Measurements from ENCODE around the gene KANK4. TPM values are rescaled to one million over a fixed set of nuclear protein-coding genes. Genes with fewer than 3 reads are reported as not detected.

Gene KANK4
- total RNA-seq, 1 donor = under 0.01 TPM

- Histone ChIP-seq H3K4me1 (ENCODE audit: insufficient read depth, low read length) (no peaks in the 10 kb centered on the region), H3K36me3 (ENCODE audit: insufficient read depth, low read length) (no peaks in the 10 kb centered on the region), H3K9me3 (ENCODE audit: low read depth, low read length) (no peaks in the 10 kb centered on the region), H2AFZ (ENCODE audit: low read length) (no peak overlapping the region), H3K27me3 (ENCODE audit: insufficient read depth, low read length) (peaks cover 33% of the 10 kb centered on the region), H4K20me1 (ENCODE audit: insufficient read depth, low read length) (no peaks in the 10 kb centered on the region), H3K79me2 (ENCODE audit: insufficient read depth, low read length) (no peaks in the 10 kb centered on the region), H3K4me3 (ENCODE audit: insufficient read depth, low read length) (no peak overlapping the region), H3K27ac (ENCODE audit: low read depth, low read length) (no peak overlapping the region), H3K4me2 (ENCODE audit: insufficient read depth, low read length) (no peak overlapping the region)
- TF ChIP-seq CTCF (IDR thresholded peaks at IDR 0.05; ENCODE audit: extremely low read depth, low read depth, low read length) = no peak
- DNase-seq (ENCODE audit: insufficient read length, low spot score, missing footprints) = no peak
These were observed 3.8 kb downstream of the KANK4 start for GRCh38 chr1:62315387-62315786.

DNA sequence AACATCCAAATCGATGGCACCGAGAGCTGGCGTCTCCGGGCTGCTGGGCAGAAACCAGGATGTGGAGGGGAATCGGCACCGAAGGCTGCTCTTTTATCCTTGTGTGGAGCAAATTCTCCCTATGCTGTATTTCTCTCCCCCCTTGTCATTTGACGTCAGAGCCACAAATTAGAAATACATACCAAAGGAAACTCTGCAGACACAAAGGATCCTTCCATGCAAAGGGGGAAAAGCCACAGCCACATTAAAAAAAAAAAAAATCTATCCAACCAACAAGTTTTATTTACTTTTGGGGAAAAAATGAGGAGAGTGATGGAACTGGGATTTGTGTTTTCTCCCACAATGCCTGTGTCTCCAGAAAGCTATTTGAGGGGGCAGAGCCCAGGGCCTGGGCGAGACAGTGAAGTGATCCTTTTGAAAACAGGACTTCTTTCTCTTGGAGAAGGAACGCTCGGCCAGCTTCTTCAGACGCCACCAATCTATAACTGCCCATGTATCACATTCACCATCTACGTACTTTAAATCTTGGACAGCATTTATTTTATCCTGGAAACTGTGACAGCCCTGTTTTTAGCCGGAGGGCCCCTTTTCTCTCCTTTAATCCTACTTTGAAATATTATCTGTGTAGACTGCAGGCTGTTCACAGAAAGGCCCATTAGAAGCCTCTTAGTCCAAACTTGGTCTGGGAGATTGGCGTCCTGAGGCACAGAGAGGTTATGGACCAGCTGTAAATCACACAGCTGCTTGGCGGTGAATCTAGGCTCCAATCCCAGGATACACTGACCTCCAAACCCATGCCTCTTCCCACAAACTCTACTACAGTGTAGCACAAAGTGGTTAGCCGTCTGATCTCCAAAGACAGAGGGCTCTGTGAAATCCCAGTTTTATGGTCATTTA lies 4.5 kb downstream of the KANK4 start:
- no peaks in the 10 kb centered on the region for H3K4me1 ChIP-seq (ENCODE audit: insufficient read depth, low read length)
- H3K9me3 ChIP-seq (ENCODE audit: low read depth, low read length) = no peaks in the 10 kb centered on the region
- no peak overlapping the region for H3K27ac ChIP-seq (ENCODE audit: low read depth, low read length)
- H2AFZ ChIP-seq (ENCODE audit: low read length) = no peak overlapping the region
- no peak for DNase-seq (ENCODE audit: insufficient read length, low spot score, missing footprints)
- peaks cover 28% of the 10 kb centered on the region for H3K27me3 ChIP-seq (ENCODE audit: insufficient read depth, low read length)
- no peaks in the 10 kb centered on the region for H3K79me2 ChIP-seq (ENCODE audit: insufficient read depth, low read length)
- H3K36me3 ChIP-seq (ENCODE audit: insufficient read depth, low read length) = no peaks in the 10 kb centered on the region
- no peak overlapping the region for H3K4me2 ChIP-seq (ENCODE audit: insufficient read depth, low read length)
- no peak overlapping the region for H3K4me3 ChIP-seq (ENCODE audit: insufficient read depth, low read length)
- no peak for TF ChIP-seq CTCF (IDR thresholded peaks at IDR 0.05; ENCODE audit: extremely low read depth, low read depth, low read length)
- no peaks in the 10 kb centered on the region for H4K20me1 ChIP-seq (ENCODE audit: insufficient read depth, low read length)

GRCh38 chr1:62312698-62313097 lies 6.5 kb downstream of the KANK4 start:
- no peak for DNase-seq (ENCODE audit: insufficient read length, low spot score, missing footprints)
- Histone ChIP-seq H3K27ac (ENCODE audit: low read depth, low read length) (no peak overlapping the region), H3K36me3 (ENCODE audit: insufficient read depth, low read length) (no peaks in the 10 kb centered on the region), H3K4me3 (ENCODE audit: insufficient read depth, low read length) (no peak overlapping the region), H2AFZ (ENCODE audit: low read length) (no peak overlapping the region), H3K4me1 (ENCODE audit: insufficient read depth, low read length) (no peaks in the 10 kb centered on the region), H4K20me1 (ENCODE audit: insufficient read depth, low read length) (no peaks in the 10 kb centered on the region), H3K27me3 (ENCODE audit: insufficient read depth, low read length) (peaks cover 10% of the 10 kb centered on the region), H3K79me2 (ENCODE audit: insufficient read depth, low read length) (no peaks in the 10 kb centered on the region), H3K4me2 (ENCODE audit: insufficient read depth, low read length) (no peak overlapping the region), H3K9me3 (ENCODE audit: low read depth, low read length) (no peaks in the 10 kb centered on the region)
- TF ChIP-seq CTCF (IDR thresholded peaks at IDR 0.05; ENCODE audit: extremely low read depth, low read depth, low read length) = no peak

- Histone ChIP-seq H3K9me3 (ENCODE audit: low read depth, low read length) (no peaks in the 10 kb centered on the region), H3K4me1 (ENCODE audit: insufficient read depth, low read length) (no peaks in the 10 kb centered on the region), H3K4me3 (ENCODE audit: insufficient read depth, low read length) (no peak overlapping the region), H4K20me1 (ENCODE audit: insufficient read depth, low read length) (no peaks in the 10 kb centered on the region), H3K27ac (ENCODE audit: low read depth, low read length) (no peak overlapping the region), H3K36me3 (ENCODE audit: insufficient read depth, low read length) (no peaks in the 10 kb centered on the region), H2AFZ (ENCODE audit: low read length) (no peak overlapping the region), H3K79me2 (ENCODE audit: insufficient read depth, low read length) (no peaks in the 10 kb centered on the region), H3K4me2 (ENCODE audit: insufficient read depth, low read length) (no peak overlapping the region), H3K27me3 (ENCODE audit: insufficient read depth, low read length) (peaks cover 6% of the 10 kb centered on the region)
- no peak for TF ChIP-seq CTCF (IDR thresholded peaks at IDR 0.05; ENCODE audit: extremely low read depth, low read depth, low read length)
- DNase-seq (ENCODE audit: insufficient read length, low spot score, missing footprints) = no peak
These were observed 7.7 kb downstream of the KANK4 start for GRCh38 chr1:62311473-62311943.
